Activated CD4-positive, alpha-beta T cell treated with anti-CD3 and anti-CD28 coated beads, Interleukin-2, amount 10 ng/mL, durations not matched to agents 7 days and 5 days (primary cell): Measurements from ENCODE around the gene NTN1. TPM values are rescaled to one million over a fixed set of nuclear protein-coding genes. Genes with fewer than 3 reads are reported as not detected.
"Not testable (repeated sequence)": the region's sequence is repeated elsewhere in the genome, so short reads cannot be mapped to it uniquely, and the experiment has no call there.

Experiments used
- CTCF ChIA-PET: fragments of 350-600 bp; sonication (Branson Sonifier 250); formaldehyde crosslinking; loops from one replicate; lab custom pipeline; 2021; ENCODE audit warnings: antibody characterized with exemption; lab: Charles Lee
- POLR2A ChIA-PET: fragments of 350-600 bp; sonication (Branson Sonifier 250); formaldehyde crosslinking; loops from one replicate; lab custom pipeline; 2021; ENCODE audit warnings: antibody characterized with exemption; lab: Charles Lee
- DNase-seq: peaks from one replicate; pipeline ENCODE4 v3.0.0-alpha.2; 2020
- H3K27ac Mint-ChIP-seq: one replicate; pipeline ENCODE4 v1.8.0; 2021; ENCODE audit warnings: mild to moderate bottlenecking, moderate library complexity, mixed read lengths
- H3K27me3 Mint-ChIP-seq: one replicate; pipeline ENCODE4 v1.8.0; 2021; ENCODE audit warnings: mixed read lengths
- H3K36me3 Mint-ChIP-seq: one replicate; pipeline ENCODE4 v1.8.0; 2021; ENCODE audit warnings: low read depth, mixed read lengths
- H3K4me1 Mint-ChIP-seq: one replicate; pipeline ENCODE4 v1.8.0; 2021; ENCODE audit warnings: mixed read lengths
- H3K4me3 Mint-ChIP-seq: one replicate; pipeline ENCODE4 v1.8.0; 2021; ENCODE audit warnings: mild to moderate bottlenecking, moderate library complexity, mixed read lengths
- H3K9me3 Mint-ChIP-seq: one replicate; pipeline ENCODE4 v1.8.0; 2021; ENCODE audit warnings: mixed read lengths
- total RNA-seq, 2 experiments: library from RNA; stranded (reverse); gene quantifications; one replicate each; pipeline ENCODE4 v1.2.3, GENCODE V29; 2021

The NTN1 gene
- under 1 TPM; 0.02 to 0.10 TPM for total RNA-seq

DNA sequence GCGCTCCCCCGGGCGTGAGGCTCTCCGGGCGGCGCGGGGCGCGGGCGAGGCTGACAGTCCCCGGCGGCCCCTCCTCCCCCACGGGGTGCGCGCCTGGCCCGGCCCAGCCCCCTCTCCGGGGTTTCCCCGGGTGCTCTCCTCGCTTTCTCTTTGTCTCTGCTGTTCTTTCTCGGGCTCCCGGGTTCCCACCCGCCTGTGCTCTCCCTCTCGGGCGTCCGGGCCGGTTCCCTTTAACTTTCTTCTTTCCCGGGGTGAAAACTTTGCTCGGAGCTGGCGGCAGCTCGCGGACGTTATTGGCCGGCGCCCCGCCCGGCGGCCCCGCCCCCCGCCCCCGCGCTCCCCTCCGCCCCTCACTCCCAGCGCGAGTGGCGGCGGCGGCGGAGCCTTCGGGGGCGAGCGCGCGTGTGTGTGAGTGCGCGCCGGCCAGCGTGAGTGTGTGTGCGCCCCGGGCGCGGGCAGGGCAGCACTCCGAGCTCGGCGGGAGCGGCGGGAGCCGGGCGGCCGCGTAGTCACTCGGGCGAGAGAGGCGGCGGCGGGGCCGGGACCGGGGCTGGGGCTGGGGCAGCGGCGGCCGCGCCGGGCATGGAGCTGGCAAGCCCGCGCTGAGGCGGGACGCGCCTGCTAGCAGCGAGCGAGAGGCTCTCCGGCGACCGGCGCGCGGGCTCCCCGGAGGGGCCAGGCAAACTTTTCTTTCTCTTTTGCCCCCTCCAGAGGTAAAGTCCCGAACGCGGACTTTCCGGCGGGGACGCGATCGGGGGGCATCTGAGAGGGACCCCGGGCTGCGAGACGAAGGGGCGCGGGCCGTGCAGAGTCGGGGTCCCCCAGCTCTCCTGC lies at the start of gene NTN1:
Gene NTN1 (plus strand): TSS at position 353 of the 834 bp plus-strand sequence. CDS start 864 bp downstream, outside the sequence.
- CTCF ChIA-PET = interaction anchor here (0.6 to 1.3 kb wide), 3 partner anchors 18 to 23 kb away, joined by 3 to 4 read pairs (median 3); no protein-coding TSS in a partner anchor
- H3K4me3 Mint-ChIP-seq = peak within 1 kb of the TSS; percentile 67
- peak; percentile 49 for DNase-seq
- H3K36me3 Mint-ChIP-seq = peaks cover 3% of the 10 kb centered on the region
- H3K27me3 Mint-ChIP-seq = peaks cover 57% of the 10 kb centered on the region
- no peak within 1 kb of the TSS for H3K27ac Mint-ChIP-seq
- H3K9me3 Mint-ChIP-seq = no peaks in the 10 kb centered on the region
- POLR2A ChIA-PET = no interaction called here
- peaks cover 7% of the 10 kb centered on the region for H3K4me1 Mint-ChIP-seq

DNA sequence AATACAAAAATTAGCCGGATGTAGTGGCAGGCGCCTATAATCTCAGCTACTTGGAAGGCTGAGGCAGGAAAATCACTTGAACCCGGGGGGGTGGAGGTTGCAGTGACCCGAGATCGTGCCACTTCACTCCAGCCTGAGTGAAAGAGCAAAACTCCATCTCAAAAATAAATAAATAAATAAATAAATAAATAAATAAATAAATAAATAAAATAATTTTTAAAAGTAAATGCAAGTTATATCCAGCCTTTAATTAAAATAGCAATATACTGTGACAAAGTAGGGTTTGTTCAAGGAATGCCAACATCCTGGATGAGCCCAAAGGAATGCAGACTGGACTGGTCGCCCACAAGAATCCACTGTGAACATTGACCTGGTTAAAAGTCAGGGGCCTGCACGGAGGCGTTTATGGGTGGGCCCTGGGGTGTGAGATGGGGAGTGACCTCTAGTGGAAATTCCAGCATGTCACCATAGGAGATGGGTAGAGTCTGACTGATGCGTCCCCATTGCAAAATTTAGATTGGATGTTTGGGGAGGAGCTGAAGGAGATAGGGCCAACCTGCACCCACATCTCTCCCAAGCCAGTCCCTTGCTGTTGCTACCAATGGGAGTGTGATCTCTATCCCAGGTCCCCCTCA lies 46.1 kb upstream of the NTN1 start:
- H3K4me1 Mint-ChIP-seq = no peaks in the 10 kb centered on the region
- POLR2A ChIA-PET = no interaction called here
- no peaks in the 10 kb centered on the region for H3K27me3 Mint-ChIP-seq
- H3K27ac Mint-ChIP-seq = no peak overlapping the region
- H3K9me3 Mint-ChIP-seq = peaks cover 7% of the 10 kb centered on the region
- no peak for DNase-seq
- no peaks in the 10 kb centered on the region for H3K36me3 Mint-ChIP-seq
- no peak overlapping the region for H3K4me3 Mint-ChIP-seq
- CTCF ChIA-PET = interaction anchor here (0.6 kb wide), 1 partner anchor 117 kb away, joined by 3 read pairs; no protein-coding TSS in a partner anchor

- Mint-ChIP-seq H3K4me1 (no peaks in the 10 kb centered on the region), H3K27ac (no peak overlapping the region), H3K9me3 (peaks cover 4% of the 10 kb centered on the region), H3K27me3 (no peaks in the 10 kb centered on the region), H3K36me3 (no peaks in the 10 kb centered on the region), H3K4me3 (no peak overlapping the region)
- no peak for DNase-seq
- POLR2A ChIA-PET = no interaction called here
- CTCF ChIA-PET = no interaction called here
These were observed 44.7 kb upstream of the NTN1 start for GRCh38 chr17:8976638-8977037.

DNA sequence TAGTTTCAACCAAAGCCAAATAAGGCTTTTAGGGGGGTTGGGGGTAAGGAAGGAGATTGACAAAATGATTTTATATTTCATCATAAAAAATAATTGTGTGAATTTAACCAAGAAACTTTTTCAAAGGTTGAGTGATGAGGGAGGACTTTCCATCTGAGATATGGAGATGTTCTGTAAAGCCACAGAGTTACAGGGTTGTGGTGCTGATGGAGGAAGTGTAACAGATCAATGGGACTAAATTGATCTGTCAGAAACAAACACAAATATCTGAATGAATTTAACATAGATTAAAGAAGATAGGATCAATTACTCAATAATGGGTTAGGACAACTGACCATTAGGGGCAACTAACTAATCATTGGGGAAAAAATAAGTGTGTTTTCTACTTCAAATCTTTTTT lies 41.6 kb upstream of the NTN1 start:
- no peak for DNase-seq
- ChIA-PET POLR2A (no interaction called here), CTCF (no interaction called here)
- Mint-ChIP-seq H3K9me3 (peaks cover 2% of the 10 kb centered on the region), H3K4me1 (no peaks in the 10 kb centered on the region), H3K36me3 (no peaks in the 10 kb centered on the region), H3K27me3 (no peaks in the 10 kb centered on the region), H3K27ac (no peak overlapping the region), H3K4me3 (no peak overlapping the region)

DNA sequence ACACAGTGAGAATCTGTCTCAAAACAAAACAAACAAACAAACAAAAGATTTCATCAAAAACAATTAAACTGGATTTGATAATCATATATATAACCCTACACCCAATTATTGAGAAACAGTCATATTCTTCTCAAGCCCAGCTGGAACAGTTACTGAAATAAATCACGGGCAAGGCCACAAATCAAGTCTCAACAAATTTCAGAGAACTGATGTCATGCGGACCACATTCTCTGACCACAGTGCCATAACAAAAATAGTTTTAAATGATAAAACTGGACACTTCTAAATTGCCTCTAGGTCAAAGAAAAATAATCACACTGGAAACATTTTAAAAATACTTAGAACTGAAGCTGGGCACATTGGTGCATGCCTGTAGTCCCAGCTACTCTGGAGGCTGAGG lies 39.9 kb upstream of the NTN1 start:
- POLR2A ChIA-PET = no interaction called here
- peaks cover 11% of the 10 kb centered on the region for H3K4me1 Mint-ChIP-seq
- CTCF ChIA-PET = no interaction called here

DNA sequence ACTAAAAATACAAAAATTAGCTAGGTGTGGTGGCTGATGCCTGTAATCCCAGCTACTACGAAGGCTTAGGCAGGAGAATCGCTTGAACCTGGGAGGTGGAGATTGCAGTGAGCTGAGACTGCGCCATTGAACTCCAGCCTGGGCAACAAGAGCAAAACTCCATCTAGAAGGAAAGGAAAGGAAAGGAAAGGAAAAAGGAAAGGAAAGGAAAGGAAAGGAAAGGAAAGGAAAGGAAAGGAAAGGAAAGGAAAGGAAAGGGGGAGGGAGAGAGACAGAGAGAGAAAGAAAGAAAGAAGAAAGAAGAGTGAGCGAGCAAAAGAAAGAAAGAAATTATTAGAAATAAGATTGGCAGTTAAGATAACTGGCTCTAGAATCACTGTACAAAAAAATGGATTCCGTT lies 37.1 kb upstream of the NTN1 start:
- DNase-seq, H3K36me3 Mint-ChIP-seq, POLR2A ChIA-PET, H3K27me3 Mint-ChIP-seq, H3K27ac Mint-ChIP-seq, H3K9me3 Mint-ChIP-seq, H3K4me3 Mint-ChIP-seq: not testable (repeated sequence)
- CTCF ChIA-PET = interaction anchor here (0.8 kb wide), 1 partner anchor 94 kb away, joined by 4 read pairs; no protein-coding TSS in a partner anchor
- H3K4me1 Mint-ChIP-seq = peaks cover 11% of the 10 kb centered on the region

More for the DNA sequence above, 39.9 kb upstream of the NTN1 start:
- DNase-seq = no peak
- no peaks in the 10 kb centered on the region for H3K36me3 Mint-ChIP-seq
- H3K9me3 Mint-ChIP-seq = peaks cover 10% of the 10 kb centered on the region
- H3K27me3 Mint-ChIP-seq = no peaks in the 10 kb centered on the region
- no peak overlapping the region for H3K27ac Mint-ChIP-seq
- no peak overlapping the region for H3K4me3 Mint-ChIP-seq

DNA sequence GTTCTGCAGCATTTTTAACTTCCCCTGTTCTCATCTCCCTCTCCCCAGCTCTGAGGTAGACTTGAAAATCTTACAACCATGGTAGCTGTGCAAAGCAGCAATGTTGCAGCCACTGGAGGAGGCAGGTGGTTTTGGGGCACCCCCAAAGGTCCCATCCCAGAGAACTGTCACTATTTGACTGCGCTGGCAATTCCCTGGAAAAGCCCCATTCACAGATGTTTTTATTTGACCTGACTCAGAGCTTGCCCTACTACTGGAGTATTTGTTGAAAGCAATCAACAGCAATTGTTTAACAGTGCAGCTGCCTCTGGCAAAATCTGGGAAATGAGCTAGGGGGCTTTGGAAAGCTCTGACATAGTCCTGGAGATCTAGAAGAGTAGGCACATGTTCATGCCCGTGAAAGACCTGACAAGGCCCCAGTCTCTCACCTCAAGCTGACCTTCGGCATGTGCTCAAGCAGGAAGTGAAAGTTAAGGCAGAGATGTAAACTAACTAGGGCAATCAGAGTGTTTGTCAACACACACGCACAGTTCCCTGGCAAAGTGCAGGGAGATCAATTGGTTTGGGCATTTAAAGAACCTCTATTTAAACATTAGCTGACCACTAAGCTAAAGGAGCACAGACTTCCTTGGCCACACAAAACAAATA lies 36.1 kb upstream of the NTN1 start:
- CTCF ChIA-PET = interaction anchor here (1.2 kb wide), 1 partner anchor 13 kb away, joined by 3 read pairs; no protein-coding TSS in a partner anchor
- H3K9me3 Mint-ChIP-seq = peaks cover 8% of the 10 kb centered on the region
- no peak for DNase-seq
- peaks cover 14% of the 10 kb centered on the region for H3K4me1 Mint-ChIP-seq
- H3K27ac Mint-ChIP-seq = no peak overlapping the region
- no peak overlapping the region for H3K4me3 Mint-ChIP-seq
- H3K36me3 Mint-ChIP-seq = no peaks in the 10 kb centered on the region
- POLR2A ChIA-PET = no interaction called here
- no peaks in the 10 kb centered on the region for H3K27me3 Mint-ChIP-seq

DNA sequence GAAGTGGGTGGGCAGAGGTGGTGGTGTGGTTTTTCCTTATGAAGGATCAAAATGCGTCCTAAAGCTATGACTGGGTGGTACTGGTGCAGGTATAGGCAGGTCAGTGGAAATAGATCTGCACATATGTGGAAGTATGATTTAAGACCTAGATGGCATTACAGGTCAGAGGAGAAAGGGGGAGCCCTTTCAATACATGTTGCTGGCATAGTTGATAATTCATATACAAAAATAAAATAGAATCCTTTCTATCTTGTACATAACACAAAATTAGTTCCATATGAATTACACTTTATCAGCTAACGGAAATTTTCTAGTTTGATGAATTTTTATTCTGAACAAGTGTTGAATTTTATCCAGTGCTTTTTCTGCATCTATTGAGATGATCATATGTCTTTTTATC lies 35.0 kb upstream of the NTN1 start:
- no peak overlapping the region for H3K27ac Mint-ChIP-seq
- no peaks in the 10 kb centered on the region for H3K27me3 Mint-ChIP-seq
- CTCF ChIA-PET = no interaction called here
- H3K4me1 Mint-ChIP-seq = peaks cover 15% of the 10 kb centered on the region
- POLR2A ChIA-PET = no interaction called here
- no peaks in the 10 kb centered on the region for H3K36me3 Mint-ChIP-seq
- DNase-seq = no peak
- H3K9me3 Mint-ChIP-seq = peaks cover 8% of the 10 kb centered on the region
- no peak overlapping the region for H3K4me3 Mint-ChIP-seq

GRCh38 chr17:8988263-8988935 lies 32.9 kb upstream of the NTN1 start:
- H3K27ac Mint-ChIP-seq, H3K36me3 Mint-ChIP-seq, H3K27me3 Mint-ChIP-seq, POLR2A ChIA-PET, H3K9me3 Mint-ChIP-seq, H3K4me3 Mint-ChIP-seq, DNase-seq: not testable (repeated sequence)
- peaks cover 21% of the 10 kb centered on the region for H3K4me1 Mint-ChIP-seq
- CTCF ChIA-PET = interaction anchor here (1.1 to 1.3 kb wide), 2 partner anchors 30 to 144 kb away, joined by 3 read pairs; no protein-coding TSS in a partner anchor

DNA sequence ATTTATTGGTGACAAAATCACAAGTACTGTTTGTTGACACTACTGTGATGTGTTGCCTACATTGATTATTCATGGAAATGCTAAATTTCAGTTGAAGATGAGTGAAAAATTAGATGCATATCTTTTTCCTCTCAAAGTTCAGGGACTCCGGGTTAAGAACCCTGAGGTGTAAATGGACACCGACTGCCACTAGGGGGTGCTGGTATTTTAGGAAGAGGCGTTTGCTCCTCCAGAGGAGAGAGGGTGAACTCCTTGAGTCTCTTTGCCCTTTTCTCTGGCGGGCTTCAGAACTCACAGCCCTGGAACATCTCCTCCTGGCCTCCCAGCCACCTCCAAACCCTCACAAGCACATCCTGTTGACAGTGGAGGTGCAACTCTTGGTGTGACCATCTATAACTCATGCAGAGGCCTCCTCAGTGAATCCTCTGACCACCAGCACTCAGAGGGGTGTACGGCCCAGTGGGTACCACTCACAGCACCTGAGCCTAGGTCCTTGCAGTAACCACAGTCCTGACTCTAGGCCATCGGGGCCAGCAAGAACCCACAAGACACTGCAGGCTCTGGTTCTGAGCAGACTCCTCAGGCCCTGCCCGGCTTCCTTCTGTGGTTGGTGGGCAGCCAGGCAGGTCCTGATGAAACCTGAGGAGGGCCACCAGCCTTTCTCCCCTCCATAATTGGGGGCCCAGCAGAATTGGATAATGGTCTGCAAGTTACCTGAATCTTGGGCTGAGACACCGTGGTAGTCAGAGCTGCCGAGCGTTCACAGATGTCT lies 29.6 kb upstream of the NTN1 start:
- Mint-ChIP-seq H3K4me1 (peaks cover 10% of the 10 kb centered on the region), H3K27me3 (no peaks in the 10 kb centered on the region), H3K9me3 (peaks cover 2% of the 10 kb centered on the region), H3K4me3 (no peak overlapping the region), H3K27ac (no peak overlapping the region), H3K36me3 (no peaks in the 10 kb centered on the region)
- CTCF ChIA-PET = no interaction called here
- peak; percentile 74 for DNase-seq
- POLR2A ChIA-PET = no interaction called here

- DNase-seq = peak; percentile 48
- H3K4me3 Mint-ChIP-seq = no peak overlapping the region
- no peaks in the 10 kb centered on the region for H3K36me3 Mint-ChIP-seq
- ChIA-PET POLR2A (no interaction called here), CTCF (no interaction called here)
- H3K4me1 Mint-ChIP-seq = peaks cover 12% of the 10 kb centered on the region
- H3K27me3 Mint-ChIP-seq = peaks cover 10% of the 10 kb centered on the region
- H3K27ac Mint-ChIP-seq = no peak overlapping the region
- H3K9me3 Mint-ChIP-seq = peaks cover 2% of the 10 kb centered on the region
These were observed 27.0 kb upstream of the NTN1 start for GRCh38 chr17:8994319-8994718.

DNA sequence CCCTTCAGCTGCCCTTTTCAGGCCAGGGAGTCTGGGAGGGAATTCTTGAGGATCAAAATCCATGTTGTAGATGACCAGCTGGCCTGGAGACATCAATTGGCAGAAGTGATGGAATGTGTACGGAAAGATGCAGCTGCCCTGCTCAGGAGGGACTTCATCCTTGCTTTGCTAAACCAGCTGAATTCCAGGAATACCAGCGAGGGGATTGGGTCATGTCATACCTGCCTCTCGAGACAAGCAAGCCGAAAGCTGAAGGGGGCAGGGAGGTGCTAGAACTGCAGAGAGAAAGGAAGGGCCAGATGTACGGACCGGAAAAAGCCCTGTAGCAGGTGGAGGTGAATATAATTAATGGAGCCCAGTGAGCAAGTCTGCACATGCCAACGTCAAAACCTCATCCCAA lies 25.6 kb upstream of the NTN1 start:
- ChIA-PET CTCF (no interaction called here), POLR2A (no interaction called here)
- H3K36me3 Mint-ChIP-seq = no peaks in the 10 kb centered on the region
- peaks cover 19% of the 10 kb centered on the region for H3K27me3 Mint-ChIP-seq
- no peak overlapping the region for H3K4me3 Mint-ChIP-seq
- DNase-seq = no peak
- peaks cover 2% of the 10 kb centered on the region for H3K9me3 Mint-ChIP-seq
- H3K27ac Mint-ChIP-seq = no peak overlapping the region
- H3K4me1 Mint-ChIP-seq = peaks cover 9% of the 10 kb centered on the region
